Sigmoid colon (tissue), 4 donors: ENCODE data around the gene APOBEC3F.
"Not testable (repeated sequence)": the region's sequence is repeated elsewhere in the genome, so short reads cannot be mapped to it uniquely, and the experiment has no call there.

Experiments used
- EP300 ChIP-seq, 4 donors: sonication (generic); formaldehyde crosslinking; IDR thresholded peaks; one replicate each; pipeline ENCODE4 v1.6.1; 2017; ENCODE audit warnings: antibody characterized with exemption in 4 of 4
- POLR2A ChIP-seq, 2 donors: fragments of 450-650 bp; IDR thresholded peaks; one replicate each; pipeline ENCODE4 v1.6.1; 2016; ENCODE audit warnings: antibody characterized with exemption in 2 of 2, mild to moderate bottlenecking in 2 of 2, moderate library complexity in 2 of 2

DNA sequence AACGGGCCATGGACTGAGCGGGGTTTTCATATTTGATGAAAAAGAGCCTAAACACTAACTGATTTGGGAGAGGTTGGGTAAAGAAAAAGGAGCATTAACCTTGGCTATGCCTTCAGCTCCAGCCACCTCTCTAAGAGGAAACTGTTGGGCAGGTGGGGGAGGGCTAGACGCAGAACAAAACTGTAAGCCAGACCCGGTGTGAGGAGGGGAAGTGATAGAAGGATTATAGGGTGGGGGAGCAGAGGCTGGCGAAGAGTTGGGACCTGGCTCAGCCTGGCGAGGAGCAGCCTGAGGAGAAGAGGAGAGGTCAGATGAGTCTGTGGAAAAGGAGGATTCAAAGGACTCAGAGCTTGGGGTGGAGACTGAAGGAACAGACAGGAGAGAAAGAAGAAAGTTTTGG is 20.6 kb downstream of the APOBEC3F start:
- TF ChIP-seq POLR2A, EP300 (IDR thresholded peaks at IDR 0.05): not testable (repeated sequence)
